GM12878 (cell line): Measurements from ENCODE around the gene PLGRKT. TPM values are rescaled to one million over a fixed set of nuclear protein-coding genes. Genes with fewer than 3 reads are reported as not detected.

Experiments used
- ATAC-seq: fragments of 200-7000 bp; cut with Tn5 transposase; 3 replicates; pipeline ENCODE4 v1.9.1; 2020; ENCODE audit warnings: mild to moderate bottlenecking, moderate library complexity
- BruUV-seq: library from RNA; stranded (reverse); fragments of 400-500 nt; replicated peaks from 2 replicates; lab custom pipeline; 2021; lab: Mats Ljungman, UMichigan
- CTCF ChIA-PET: fragments of 300-600 bp; sonication (Branson Sonifier 250); formaldehyde crosslinking; extraction: SDS; loops from one replicate; lab custom pipeline; 2021; ENCODE audit warnings: inconsistent platforms; lab: Yijun Ruan, JAX
- POLR2A ChIA-PET: fragments of 350-600 bp; formaldehyde crosslinking; extraction: SDS; loops from one replicate; lab custom pipeline; 2021; ENCODE audit warnings: inconsistent platforms; lab: Charles Lee
- RAD21 ChIA-PET: fragments of 300-600 bp; sonication (Branson Sonifier 250); formaldehyde crosslinking; loops from one replicate; lab custom pipeline; 2023; ENCODE audit warnings: antibody characterized with exemption; ENCODE audit not compliant: unreplicated experiment; lab: Charles Lee
- SMC1A ChIA-PET: fragments of 300-600 bp; sonication (Branson Sonifier 250); formaldehyde crosslinking; loops from one replicate; lab custom pipeline; 2023; ENCODE audit not compliant: unreplicated experiment, uncharacterized antibody; lab: Charles Lee
- DNase-seq: peaks from one replicate; pipeline ENCODE4 v3.0.0-alpha.2; 2011; ENCODE audit warnings: low read depth, low spot score
- FAIRE-seq: peaks from 3 replicates; lab custom pipeline; 2011; peaks lifted over from hg19 to GRCh38; lab: Jason Lieb, UNC
- H2AFZ ChIP-seq: 2 replicates; pipeline ENCODE4 v1.6.0; 2011; ENCODE audit warnings: low read depth, low read length, control low read depth; ENCODE audit not compliant: control insufficient read depth
- H3K27ac ChIP-seq: 2 replicates; pipeline ENCODE4 v1.5.1; 2011; ENCODE audit warnings: control low read depth; ENCODE audit not compliant: control insufficient read depth, insufficient read depth
- H3K27me3 ChIP-seq, 2 experiments: replicated peaks in 1 of 2; 2 replicates each; pipeline versions ENCODE4 v1.6.0 to v1.6.1; 2011; ENCODE audit warnings: low read length in 1 of 2; ENCODE audit not compliant: control insufficient read depth in 2 of 2, insufficient read depth in 2 of 2
- H3K36me3 ChIP-seq, 2 experiments: 2 replicates each; pipeline ENCODE4 v1.5.1; 2011; ENCODE audit warnings: low read length in 1 of 2; ENCODE audit not compliant: control insufficient read depth in 2 of 2, insufficient read depth in 2 of 2
- H3K4me1 ChIP-seq: 2 replicates; pipeline ENCODE4 v1.6.1; 2011; ENCODE audit warnings: mild to moderate bottlenecking, low read length, moderate library complexity, mixed read lengths; ENCODE audit not compliant: control insufficient read depth, insufficient read depth
- H3K4me2 ChIP-seq: 2 replicates; pipeline ENCODE4 v1.6.0; 2011; ENCODE audit warnings: control low read depth; ENCODE audit not compliant: control insufficient read depth, insufficient read depth
- H3K4me3 ChIP-seq: fragments of 200-600 bp; sonication (generic); 2 replicates; pipeline ENCODE4 v1.5.1; 2016
- H3K79me2 ChIP-seq: 2 replicates; pipeline ENCODE4 v1.6.0; 2011; ENCODE audit warnings: low read length; ENCODE audit not compliant: control insufficient read depth, insufficient read depth
- H3K9ac ChIP-seq: 2 replicates; pipeline ENCODE4 v1.8.0; 2011; ENCODE audit warnings: low read length, control low read depth, mixed read lengths; ENCODE audit not compliant: control insufficient read depth, insufficient read depth
- H3K9me3 ChIP-seq: replicated peaks from 3 replicates; pipeline ENCODE4 v1.5.1; 2011; ENCODE audit warnings: mild to moderate bottlenecking, low read length; ENCODE audit not compliant: control insufficient read depth, insufficient read depth
- H4K20me1 ChIP-seq: 2 replicates; pipeline ENCODE4 v1.6.0; 2011; ENCODE audit not compliant: control insufficient read depth, insufficient read depth
- SP1 ChIP-seq: IDR thresholded peaks from one replicate; pipeline ENCODE4 v1.6.1; 2011; ENCODE audit warnings: low read depth, low read length
- ZNF217 ChIP-seq: fragments of 450-650 bp; IDR thresholded peaks from 2 replicates; pipeline ENCODE4 v1.6.1; 2017; ENCODE audit warnings: antibody characterized with exemption, mild to moderate bottlenecking
- WGBS: methylation state at CpG from one replicate; pipeline ENCODE4 v1.1.6; 2016; ENCODE audit warnings: low lambda C conversion rate; ENCODE audit not compliant: insufficient replicate concordance, insufficient coverage; ENCODE audit errors: missing lambda C conversion rate; 5-methylcytosine and 5-hydroxymethylcytosine counted together
- in situ Hi-C: fragments of 300-500 bp; cut with MboI; formaldehyde crosslinking; loops from 9 replicates; pipeline ENCODE4 v1.14.3; 2018; ENCODE audit warnings: mixed read lengths
- intact Hi-C: fragments of 100-400 bp; cut with micrococcal nuclease; formaldehyde crosslinking; loops from one replicate; pipeline ENCODE4 v1.14.2; 2022; ENCODE audit not compliant: unreplicated experiment
- polyA plus RNA-seq, 11 experiments: library from polyadenylated mRNA; depleted of rRNA in 4 of 11; unstranded in 6 of 11; stranded (reverse) in 5 of 11; fragments of >200 nt; fragmentation: Nextera tagmentation in 4 of 11; fragmentation: Illumina TruSeq in 1 of 11; extraction: Ambion mirVana in 4 of 11; extraction: Trizol in 1 of 11; gene quantifications; 1 replicate in 1 of 11; 2 replicates in 10 of 11; pipeline versions ENCODE4 v1.2.1 to v1.2.3, GENCODE V29; 2011 to 2016; ENCODE audit warnings: inconsistent platforms in 2 of 11, missing spikeins in 2 of 11, low read depth in 1 of 11
- total RNA-seq, 4 experiments: library from RNA; depleted of rRNA in 3 of 4; stranded (reverse); fragments of >200 nt in 3 of 4; fragmentation: Illumina TruSeq in 1 of 4; extraction: Trizol in 1 of 4; gene quantifications; 2 replicates each; pipeline versions ENCODE4 v1.2.1 to v1.2.3, GENCODE V29; 2013 to 2021
- TF ChIP-seq, protein P1 (sequence below): IDR thresholded peaks from 2 replicates; pipeline ENCODE4 v1.6.1; 2012; ENCODE audit warnings: low read length, inconsistent platforms
- TF ChIP-seq, protein P2 (sequence below): IDR thresholded peaks from 2 replicates; pipeline ENCODE4 v1.6.1; 2011; ENCODE audit warnings: borderline replicate concordance, low read depth, mild to moderate bottlenecking, moderate library complexity, low read length; ENCODE audit not compliant: insufficient read depth, poor library complexity, severe bottlenecking

PLGRKT gene
- total and polyA plus RNA-seq, 10 of the 15 experiments (the other 5 are each of a cell fraction or from before 2014, with no cell fraction given) = 25.2 to 72.3 (median 38.4) TPM

GRCh38 chr9:5486988-5487387 lies 49.3 kb upstream of the PLGRKT start:
- Histone ChIP-seq H3K4me1 (peaks cover 3% of the 10 kb centered on the region), H3K9ac (no peak overlapping the region), H2AFZ (no peak overlapping the region)
- SMC1A ChIA-PET = interaction anchor here (0.9 to 1.7 kb wide), 8 partner anchors 11 to 77 kb away, joined by 3 to 7 read pairs (median 4); no protein-coding TSS in a partner anchor
- no TSS peak for BruUV-seq
- DNase-seq = no peak
- TF ChIP-seq, protein P1, sequence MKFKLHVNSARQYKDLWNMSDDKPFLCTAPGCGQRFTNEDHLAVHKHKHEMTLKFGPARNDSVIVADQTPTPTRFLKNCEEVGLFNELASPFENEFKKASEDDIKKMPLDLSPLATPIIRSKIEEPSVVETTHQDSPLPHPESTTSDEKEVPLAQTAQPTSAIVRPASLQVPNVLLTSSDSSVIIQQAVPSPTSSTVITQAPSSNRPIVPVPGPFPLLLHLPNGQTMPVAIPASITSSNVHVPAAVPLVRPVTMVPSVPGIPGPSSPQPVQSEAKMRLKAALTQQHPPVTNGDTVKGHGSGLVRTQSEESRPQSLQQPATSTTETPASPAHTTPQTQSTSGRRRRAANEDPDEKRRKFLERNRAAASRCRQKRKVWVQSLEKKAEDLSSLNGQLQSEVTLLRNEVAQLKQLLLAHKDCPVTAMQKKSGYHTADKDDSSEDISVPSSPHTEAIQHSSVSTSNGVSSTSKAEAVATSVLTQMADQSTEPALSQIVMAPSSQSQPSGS = no peak
- TF ChIP-seq, protein P2, sequence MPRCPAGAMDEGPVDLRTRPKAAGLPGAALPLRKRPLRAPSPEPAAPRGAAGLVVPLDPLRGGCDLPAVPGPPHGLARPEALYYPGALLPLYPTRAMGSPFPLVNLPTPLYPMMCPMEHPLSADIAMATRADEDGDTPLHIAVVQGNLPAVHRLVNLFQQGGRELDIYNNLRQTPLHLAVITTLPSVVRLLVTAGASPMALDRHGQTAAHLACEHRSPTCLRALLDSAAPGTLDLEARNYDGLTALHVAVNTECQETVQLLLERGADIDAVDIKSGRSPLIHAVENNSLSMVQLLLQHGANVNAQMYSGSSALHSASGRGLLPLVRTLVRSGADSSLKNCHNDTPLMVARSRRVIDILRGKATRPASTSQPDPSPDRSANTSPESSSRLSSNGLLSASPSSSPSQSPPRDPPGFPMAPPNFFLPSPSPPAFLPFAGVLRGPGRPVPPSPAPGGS = no peak
- TF ChIP-seq ZNF217 (no peak), SP1 (no peak)
- TF ChIP-seq, all 136 proteins: peak for 0
- in situ Hi-C loops = no loop called here
- intact Hi-C loops = no loop called here
- FAIRE-seq = no peak
- Histone ChIP-seq H3K36me3 (no peaks in the 10 kb centered on the region; a peak in 1 of 4 replicates), H3K27me3 (no peaks in the 10 kb centered on the region), H3K4me2 (no peak overlapping the region), H3K27ac (no peak overlapping the region), H3K9me3 (no peaks in the 10 kb centered on the region), H4K20me1 (no peaks in the 10 kb centered on the region), H3K79me2 (no peaks in the 10 kb centered on the region), H3K4me3 (no peak overlapping the region)
- CTCF ChIA-PET = interaction anchor here (0.8 kb wide), 3 partner anchors 22 to 103 kb away, joined by 3 to 4 read pairs (median 3); no protein-coding TSS in a partner anchor
- WGBS = 98% methylated on average over 5 of the region's 5 CpGs
- POLR2A ChIA-PET = no interaction called here
- no peak for ATAC-seq
- RAD21 ChIA-PET = no interaction called here
